ENCODE results near the gene GJC1.
"Not testable (repeated sequence)": the region's sequence is repeated elsewhere in the genome, so short reads cannot be mapped to it uniquely, and the experiment has no call there.

DNA sequence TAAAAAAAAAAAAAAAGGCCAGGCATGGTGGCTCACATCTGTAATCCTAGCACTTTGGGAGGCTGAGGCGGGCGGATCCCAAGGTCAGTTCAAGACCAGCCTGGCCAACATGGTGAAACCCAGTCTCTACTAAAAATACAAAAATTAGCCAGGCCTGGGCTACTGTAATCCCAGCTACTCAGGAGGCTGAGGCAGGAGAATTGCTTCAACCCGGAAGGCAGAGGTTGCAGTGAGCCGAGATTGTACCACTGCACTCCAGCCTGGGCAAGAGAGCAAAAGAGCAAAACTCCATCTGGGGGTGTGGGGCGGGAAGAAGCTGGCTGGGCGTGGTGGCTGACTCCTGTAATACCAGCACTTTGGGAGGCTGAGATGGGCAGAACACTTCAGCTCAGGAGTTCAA lies 11.6 kb downstream of the GJC1 start:
- TF ChIP-seq, protein P1, sequence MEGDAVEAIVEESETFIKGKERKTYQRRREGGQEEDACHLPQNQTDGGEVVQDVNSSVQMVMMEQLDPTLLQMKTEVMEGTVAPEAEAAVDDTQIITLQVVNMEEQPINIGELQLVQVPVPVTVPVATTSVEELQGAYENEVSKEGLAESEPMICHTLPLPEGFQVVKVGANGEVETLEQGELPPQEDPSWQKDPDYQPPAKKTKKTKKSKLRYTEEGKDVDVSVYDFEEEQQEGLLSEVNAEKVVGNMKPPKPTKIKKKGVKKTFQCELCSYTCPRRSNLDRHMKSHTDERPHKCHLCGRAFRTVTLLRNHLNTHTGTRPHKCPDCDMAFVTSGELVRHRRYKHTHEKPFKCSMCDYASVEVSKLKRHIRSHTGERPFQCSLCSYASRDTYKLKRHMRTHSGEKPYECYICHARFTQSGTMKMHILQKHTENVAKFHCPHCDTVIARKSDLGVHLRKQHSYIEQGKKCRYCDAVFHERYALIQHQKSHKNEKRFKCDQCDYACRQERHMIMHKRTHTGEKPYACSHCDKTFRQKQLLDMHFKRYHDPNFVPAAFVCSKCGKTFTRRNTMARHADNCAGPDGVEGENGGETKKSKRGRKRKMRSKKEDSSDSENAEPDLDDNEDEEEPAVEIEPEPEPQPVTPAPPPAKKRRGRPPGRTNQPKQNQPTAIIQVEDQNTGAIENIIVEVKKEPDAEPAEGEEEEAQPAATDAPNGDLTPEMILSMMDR (IDR thresholded peaks at IDR 0.05): not testable (repeated sequence)
- TF ChIP-seq ZFX (IDR thresholded peaks at IDR 0.05; ENCODE audit: borderline replicate concordance): not testable (repeated sequence)
